Naive thymus-derived CD8-positive, alpha-beta T cell (primary cell): ENCODE results near the gene PEX7. TPM values are rescaled to one million over a fixed set of nuclear protein-coding genes. Genes with fewer than 3 reads are reported as not detected.

Experiments
- polyA plus RNA-seq, 3 donors: library from polyadenylated mRNA; unstranded; fragments of 300-500 nt; fragmentation: Illumina TruSeq; gene quantifications; one replicate each; pipeline ENCODE4 v1.2.3, GENCODE V29; 2021
- total RNA-seq, 8 experiments: library from RNA in 2 of 8; stranded (reverse) in 2 of 8; gene quantifications; one replicate each; pipeline ENCODE4 v1.2.3 and lab custom pipeline; 2021 to 2026

PEX7 gene
- total and polyA plus RNA-seq, 5 experiments from 2014 or later: 3.0 to 6.9 (median 4.6) TPM

Other genes starting within 250 kb of the PEX7 start
- gene MAP3K5, start 30.1 kb upstream of the PEX7 start, total RNA-seq: 1 to 10 TPM; 7.7 to 8.7 TPM
- 1 to 10 TPM; 3.0 to 4.5 (median 3.1) TPM for gene MAP3K5, start 30.1 kb upstream of the PEX7 start, polyA plus RNA-seq
- not detected for gene SLC35D3, start 99.7 kb downstream of the PEX7 start, total RNA-seq
- gene SLC35D3, start 99.7 kb downstream of the PEX7 start, polyA plus RNA-seq: not detected
- gene IL20RA, start 222.4 kb downstream of the PEX7 start, total RNA-seq: not detected
- gene IL20RA, start 222.4 kb downstream of the PEX7 start, polyA plus RNA-seq: not detected